Sigmoid colon (tissue), 7 donors: Measurements from ENCODE around the gene SEMA4C. TPM values are rescaled to one million over a fixed set of nuclear protein-coding genes. Genes with fewer than 3 reads are reported as not detected.
A peak's percentile ranks its signal among the peaks of the same experiment; 100 is the strongest.

Source experiments
- DNase-seq: peaks from one replicate; pipeline ENCODE4 v3.0.0-alpha.2; 2019
- H3K27ac ChIP-seq, 4 donors: fragments of 200-600 bp; sonication (generic); one replicate each; pipeline ENCODE4 v1.5.1; 2016 to 2019; ENCODE audit warnings: mild to moderate bottlenecking in 1 of 4
- H3K27me3 ChIP-seq, 3 donors: fragments of 200-600 bp; sonication (generic); one replicate each; pipeline ENCODE4 v1.5.1; 2019; ENCODE audit warnings: mild to moderate bottlenecking in 1 of 3
- H3K36me3 ChIP-seq, 4 donors: fragments of 200-600 bp; sonication (generic); one replicate each; pipeline ENCODE4 v1.5.1; 2016 to 2019
- H3K4me1 ChIP-seq, 4 donors: fragments of 200-600 bp; sonication (generic); one replicate each; pipeline ENCODE4 v1.5.1; 2017 to 2019
- H3K4me3 ChIP-seq, 4 donors: fragments of 200-600 bp; sonication (generic); one replicate each; pipeline ENCODE4 v1.5.1; 2017 to 2019; ENCODE audit warnings: mild to moderate bottlenecking in 2 of 4, moderate library complexity in 1 of 4
- H3K9me3 ChIP-seq, 4 donors: fragments of 200-600 bp in 3 of 4; sonication (generic) in 3 of 4; one replicate each; pipeline versions ENCODE4 v1.5.1 to v1.6.1; 2013 to 2019
- EP300 ChIP-seq, 4 donors: sonication (generic); formaldehyde crosslinking; IDR thresholded peaks; one replicate each; pipeline ENCODE4 v1.6.1; 2017; ENCODE audit warnings: antibody characterized with exemption in 4 of 4
- POLR2A ChIP-seq, 2 donors: fragments of 450-650 bp; IDR thresholded peaks; one replicate each; pipeline ENCODE4 v1.6.1; 2016; ENCODE audit warnings: antibody characterized with exemption in 2 of 2, mild to moderate bottlenecking in 2 of 2, moderate library complexity in 2 of 2
- POLR2AphosphoS5 ChIP-seq, 4 donors: sonication (generic); formaldehyde crosslinking; IDR thresholded peaks; one replicate each; pipeline ENCODE4 v1.6.1; 2017; ENCODE audit warnings: antibody characterized with exemption in 4 of 4
- WGBS, 2 donors: extraction: QIAGEN DNeasy Blood & Tissue Kit; methylation state at CpG; one replicate each; pipeline ENCODE4 v1.1.7; 2013; 5-methylcytosine and 5-hydroxymethylcytosine counted together
- intact Hi-C: fragments of 100-400 bp; cut with DNase I; formaldehyde crosslinking; loops from one replicate; pipeline ENCODE4 v1.15.1; 2023
- polyA plus RNA-seq, 3 donors: library from polyadenylated mRNA; stranded (reverse); fragments of 200-250 nt; gene quantifications; one replicate each; pipeline ENCODE4 v1.2.3, GENCODE V29; 2013
- total RNA-seq, 4 donors: library from RNA; depleted of rRNA; stranded (reverse); fragments of >200 nt; gene quantifications; one replicate each; pipeline ENCODE4 v1.1.0, GENCODE V29; 2016
- TF ChIP-seq, protein P1 (sequence below), 4 experiments: fragments of 450-650 bp in 3 of 4; fragments of 200-600 bp in 1 of 4; IDR thresholded peaks; one replicate each; pipeline ENCODE4 v1.5.1; 2016 to 2019; ENCODE audit warnings: antibody characterized with exemption in 4 of 4, mild to moderate bottlenecking in 3 of 4, moderate library complexity in 2 of 4
- donor health status: healthy with polysubstance abuse.
- donor health status: Bipolar disorder and iron deficiency.
- donor health status: healthy.

SEMA4C gene
- total and polyA plus RNA-seq, 7 donors = 3.6 to 90.1 (median 57.1) TPM

GRCh38 chr2:96857667-96858372 lies 12.1 kb downstream of the SEMA4C start, which contains the start of gene ANKRD39:
Gene ANKRD39 (minus strand): TSS chr2:96858016. CDS start chr2:96857987, 29 bp downstream.
- WGBS, 2 donors = 0% methylated on average over 81 of the region's 81 CpGs
- H3K36me3 ChIP-seq = peaks cover 25 to 46% (median 30%) of the 10 kb centered on the region in 4 donors
- peak within 1 kb of the TSS; percentile 64 to 85 (median 74) for H3K4me3 ChIP-seq
- intact Hi-C loops = loop anchor here (1.0 to 5.0 kb wide), 8 partner anchors 10 to 254 kb away; partner anchors contain the start of genes ANKRD36, CNNM3, CNNM4 and KANSL3
- no peaks in the 10 kb centered on the region for H3K27me3 ChIP-seq
- H3K4me1 ChIP-seq = peaks cover 0 to 62% (median 54%) of the 10 kb centered on the region in 4 donors
- H3K9me3 ChIP-seq = no peaks in the 10 kb centered on the region
- DNase-seq = peak; percentile 99
- peak within 1 kb of the TSS; percentile 87 to 100 (median 92) for H3K27ac ChIP-seq
- TF ChIP-seq POLR2A (IDR thresholded peaks at IDR 0.05) (peak; percentile 57 to 66), POLR2AphosphoS5 (IDR thresholded peaks at IDR 0.05) (peak; percentile 70 to 86 (median 81)), EP300 (IDR thresholded peaks at IDR 0.05) (no peak)
- TF ChIP-seq, protein P1, sequence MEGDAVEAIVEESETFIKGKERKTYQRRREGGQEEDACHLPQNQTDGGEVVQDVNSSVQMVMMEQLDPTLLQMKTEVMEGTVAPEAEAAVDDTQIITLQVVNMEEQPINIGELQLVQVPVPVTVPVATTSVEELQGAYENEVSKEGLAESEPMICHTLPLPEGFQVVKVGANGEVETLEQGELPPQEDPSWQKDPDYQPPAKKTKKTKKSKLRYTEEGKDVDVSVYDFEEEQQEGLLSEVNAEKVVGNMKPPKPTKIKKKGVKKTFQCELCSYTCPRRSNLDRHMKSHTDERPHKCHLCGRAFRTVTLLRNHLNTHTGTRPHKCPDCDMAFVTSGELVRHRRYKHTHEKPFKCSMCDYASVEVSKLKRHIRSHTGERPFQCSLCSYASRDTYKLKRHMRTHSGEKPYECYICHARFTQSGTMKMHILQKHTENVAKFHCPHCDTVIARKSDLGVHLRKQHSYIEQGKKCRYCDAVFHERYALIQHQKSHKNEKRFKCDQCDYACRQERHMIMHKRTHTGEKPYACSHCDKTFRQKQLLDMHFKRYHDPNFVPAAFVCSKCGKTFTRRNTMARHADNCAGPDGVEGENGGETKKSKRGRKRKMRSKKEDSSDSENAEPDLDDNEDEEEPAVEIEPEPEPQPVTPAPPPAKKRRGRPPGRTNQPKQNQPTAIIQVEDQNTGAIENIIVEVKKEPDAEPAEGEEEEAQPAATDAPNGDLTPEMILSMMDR (IDR thresholded peaks at IDR 0.05) = peak; percentile 65 to 95 (median 66)

GRCh38 chr2:96856776-96857666 lies 12.9 kb downstream of the SEMA4C start:
- H3K4me3 ChIP-seq = peak overlapping the region; percentile 64 to 85 (median 74)
- DNase-seq = peak; percentile 78
- no peak for TF ChIP-seq POLR2A (IDR thresholded peaks at IDR 0.05)
- peak overlapping the region; percentile 87 to 100 (median 92) for H3K27ac ChIP-seq
- no peaks in the 10 kb centered on the region for H3K27me3 ChIP-seq
- intact Hi-C loops = loop anchor here (2.0 to 5.0 kb wide), 4 partner anchors 40 to 255 kb away; partner anchors contain the start of genes ANKRD36, CNNM3, CNNM4 and KANSL3
- H3K36me3 ChIP-seq = peaks cover 22 to 46% (median 30%) of the 10 kb centered on the region in 4 donors
- 10 to 15% methylated on average over 27 of the region's 27 CpGs for WGBS, 2 donors
- peaks cover 0 to 58% (median 53%) of the 10 kb centered on the region in 4 donors for H3K4me1 ChIP-seq
- no peaks in the 10 kb centered on the region for H3K9me3 ChIP-seq

GRCh38 chr2:96853321-96853720 lies 16.6 kb downstream of the SEMA4C start:
- peaks cover 0 to 21% (median 17%) of the 10 kb centered on the region in 4 donors for H3K4me1 ChIP-seq
- WGBS, 2 donors = 96 to 97% methylated on average over 15 of the region's 15 CpGs
- H3K9me3 ChIP-seq = no peaks in the 10 kb centered on the region
- no peak overlapping the region for H3K4me3 ChIP-seq
- TF ChIP-seq POLR2A (IDR thresholded peaks at IDR 0.05) (no peak), POLR2AphosphoS5 (IDR thresholded peaks at IDR 0.05) (no peak), EP300 (IDR thresholded peaks at IDR 0.05) (no peak)
- TF ChIP-seq, protein P1 (IDR thresholded peaks at IDR 0.05) = no peak
- H3K27ac ChIP-seq = no peak overlapping the region
- no peak for DNase-seq
- H3K36me3 ChIP-seq = peaks cover 6 to 62% (median 37%) of the 10 kb centered on the region in 4 donors
- no peaks in the 10 kb centered on the region for H3K27me3 ChIP-seq
- intact Hi-C loops = no loop called here

GRCh38 chr2:96852667-96853066 lies 17.2 kb downstream of the SEMA4C start:
- no peaks in the 10 kb centered on the region for H3K27me3 ChIP-seq
- H3K4me1 ChIP-seq = peaks cover 0 to 18% (median 16%) of the 10 kb centered on the region in 4 donors
- no peaks in the 10 kb centered on the region for H3K9me3 ChIP-seq
- no peak for DNase-seq
- TF ChIP-seq POLR2AphosphoS5 (IDR thresholded peaks at IDR 0.05) (no peak), EP300 (IDR thresholded peaks at IDR 0.05) (no peak), POLR2A (IDR thresholded peaks at IDR 0.05) (no peak)
- TF ChIP-seq, protein P1 (IDR thresholded peaks at IDR 0.05) = no peak
- peaks cover 13 to 69% (median 43%) of the 10 kb centered on the region in 4 donors for H3K36me3 ChIP-seq
- H3K27ac ChIP-seq = no peak overlapping the region
- intact Hi-C loops = no loop called here
- no peak overlapping the region for H3K4me3 ChIP-seq
- WGBS, 2 donors = 95 to 97% methylated on average over 6 of the region's 6 CpGs
